Measurements from ENCODE around the gene INPP5D.

Gene INPP5D

DNA sequence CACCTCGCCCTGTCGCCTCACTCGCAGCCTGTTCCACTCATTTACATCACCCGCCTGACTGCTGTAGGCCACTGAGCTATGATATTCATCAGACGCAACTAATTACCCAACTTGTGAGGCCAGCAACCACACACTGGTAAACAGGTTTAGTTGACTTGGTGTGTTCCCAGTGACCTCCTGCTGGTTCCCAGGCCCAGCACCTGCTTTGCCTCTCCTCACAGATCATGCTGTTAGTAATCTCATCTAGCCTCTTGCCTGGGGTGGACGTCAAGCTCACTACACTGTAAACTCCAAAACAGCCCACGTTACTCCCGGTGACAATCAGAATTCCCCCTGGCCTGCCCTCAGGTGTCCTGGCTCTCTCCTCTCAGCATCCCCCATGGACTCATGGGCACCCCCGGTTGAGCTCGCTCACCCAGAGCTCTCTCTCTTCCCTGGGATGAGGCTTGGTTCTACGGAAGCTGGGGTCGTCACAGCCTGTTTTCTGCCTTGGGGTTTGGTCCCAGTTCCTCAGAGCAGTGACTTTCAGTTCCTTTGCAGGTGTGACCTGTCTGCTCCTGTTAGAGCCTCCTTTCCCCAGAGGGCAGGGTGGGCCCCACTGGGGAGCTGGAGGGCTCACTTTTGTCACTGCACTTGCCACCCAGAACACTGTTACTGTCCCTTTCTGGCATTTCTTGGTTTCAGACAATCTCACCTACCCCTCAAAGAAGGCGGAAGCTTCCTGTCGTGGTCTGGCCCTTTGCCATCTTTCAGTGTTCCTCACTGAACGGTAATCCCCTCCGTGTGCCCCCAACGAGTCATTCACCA is 40.3 kb downstream of the INPP5D start:
- TF ChIP-seq, protein P1, sequence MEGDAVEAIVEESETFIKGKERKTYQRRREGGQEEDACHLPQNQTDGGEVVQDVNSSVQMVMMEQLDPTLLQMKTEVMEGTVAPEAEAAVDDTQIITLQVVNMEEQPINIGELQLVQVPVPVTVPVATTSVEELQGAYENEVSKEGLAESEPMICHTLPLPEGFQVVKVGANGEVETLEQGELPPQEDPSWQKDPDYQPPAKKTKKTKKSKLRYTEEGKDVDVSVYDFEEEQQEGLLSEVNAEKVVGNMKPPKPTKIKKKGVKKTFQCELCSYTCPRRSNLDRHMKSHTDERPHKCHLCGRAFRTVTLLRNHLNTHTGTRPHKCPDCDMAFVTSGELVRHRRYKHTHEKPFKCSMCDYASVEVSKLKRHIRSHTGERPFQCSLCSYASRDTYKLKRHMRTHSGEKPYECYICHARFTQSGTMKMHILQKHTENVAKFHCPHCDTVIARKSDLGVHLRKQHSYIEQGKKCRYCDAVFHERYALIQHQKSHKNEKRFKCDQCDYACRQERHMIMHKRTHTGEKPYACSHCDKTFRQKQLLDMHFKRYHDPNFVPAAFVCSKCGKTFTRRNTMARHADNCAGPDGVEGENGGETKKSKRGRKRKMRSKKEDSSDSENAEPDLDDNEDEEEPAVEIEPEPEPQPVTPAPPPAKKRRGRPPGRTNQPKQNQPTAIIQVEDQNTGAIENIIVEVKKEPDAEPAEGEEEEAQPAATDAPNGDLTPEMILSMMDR (IDR thresholded peaks at IDR 0.05; ENCODE audit: insufficient read depth, low read length), result no peak
- TF ChIP-seq, protein P2, sequence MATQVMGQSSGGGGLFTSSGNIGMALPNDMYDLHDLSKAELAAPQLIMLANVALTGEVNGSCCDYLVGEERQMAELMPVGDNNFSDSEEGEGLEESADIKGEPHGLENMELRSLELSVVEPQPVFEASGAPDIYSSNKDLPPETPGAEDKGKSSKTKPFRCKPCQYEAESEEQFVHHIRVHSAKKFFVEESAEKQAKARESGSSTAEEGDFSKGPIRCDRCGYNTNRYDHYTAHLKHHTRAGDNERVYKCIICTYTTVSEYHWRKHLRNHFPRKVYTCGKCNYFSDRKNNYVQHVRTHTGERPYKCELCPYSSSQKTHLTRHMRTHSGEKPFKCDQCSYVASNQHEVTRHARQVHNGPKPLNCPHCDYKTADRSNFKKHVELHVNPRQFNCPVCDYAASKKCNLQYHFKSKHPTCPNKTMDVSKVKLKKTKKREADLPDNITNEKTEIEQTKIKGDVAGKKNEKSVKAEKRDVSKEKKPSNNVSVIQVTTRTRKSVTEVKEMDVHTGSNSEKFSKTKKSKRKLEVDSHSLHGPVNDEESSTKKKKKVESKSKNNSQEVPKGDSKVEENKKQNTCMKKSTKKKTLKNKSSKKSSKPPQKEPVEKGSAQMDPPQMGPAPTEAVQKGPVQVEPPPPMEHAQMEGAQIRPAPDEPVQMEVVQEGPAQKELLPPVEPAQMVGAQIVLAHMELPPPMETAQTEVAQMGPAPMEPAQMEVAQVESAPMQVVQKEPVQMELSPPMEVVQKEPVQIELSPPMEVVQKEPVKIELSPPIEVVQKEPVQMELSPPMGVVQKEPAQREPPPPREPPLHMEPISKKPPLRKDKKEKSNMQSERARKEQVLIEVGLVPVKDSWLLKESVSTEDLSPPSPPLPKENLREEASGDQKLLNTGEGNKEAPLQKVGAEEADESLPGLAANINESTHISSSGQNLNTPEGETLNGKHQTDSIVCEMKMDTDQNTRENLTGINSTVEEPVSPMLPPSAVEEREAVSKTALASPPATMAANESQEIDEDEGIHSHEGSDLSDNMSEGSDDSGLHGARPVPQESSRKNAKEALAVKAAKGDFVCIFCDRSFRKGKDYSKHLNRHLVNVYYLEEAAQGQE (IDR thresholded peaks at IDR 0.05; ENCODE audit: insufficient replicate concordance, low read depth), result no peak
- TF ChIP-seq GABPA (IDR thresholded peaks at IDR 0.05; ENCODE audit: low read depth), result no peak
- Histone ChIP-seq H3K27me3 (ENCODE audit: insufficient read depth, poor library complexity, severe bottlenecking) (no peaks in the 10 kb centered on the region), H3K4me3 (replicated peaks; ENCODE audit: insufficient read depth, low read length) (no peak overlapping the region), H3K27ac (replicated peaks) (no peak overlapping the region)
- no peak for DNase-seq (ENCODE audit: low read depth in 1 of 2, low spot score in 1 of 2)

DNA sequence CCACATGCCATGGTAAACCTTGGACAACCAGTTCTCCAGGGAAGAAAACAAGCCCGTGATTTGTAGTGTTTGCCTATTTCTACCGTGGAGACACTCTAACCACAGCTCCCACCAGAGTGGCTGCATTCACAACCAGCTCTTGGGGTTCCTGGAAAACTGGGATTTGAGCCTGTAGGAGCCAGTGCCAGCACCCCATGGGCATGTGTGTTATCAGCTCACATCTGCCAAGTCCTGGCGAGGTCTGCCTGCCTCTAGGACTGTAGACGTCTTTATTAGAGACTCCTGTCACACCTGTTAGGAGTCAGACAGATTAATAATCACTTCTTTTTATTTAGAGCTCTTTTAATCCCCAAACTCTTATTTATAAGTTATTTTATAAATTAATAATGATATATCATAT is 41.0 kb downstream of the INPP5D start:
- Histone ChIP-seq H3K27ac (replicated peaks) (no peak overlapping the region), H3K4me3 (replicated peaks; ENCODE audit: insufficient read depth, low read length) (no peak overlapping the region), H3K27me3 (ENCODE audit: insufficient read depth, poor library complexity, severe bottlenecking) (no peaks in the 10 kb centered on the region)
- no peak for DNase-seq (ENCODE audit: low read depth in 1 of 2, low spot score in 1 of 2)
- no peak for TF ChIP-seq SPI1 (IDR thresholded peaks at IDR 0.05; ENCODE audit: borderline replicate concordance, low read depth)
- no peak for TF ChIP-seq POLR2AphosphoS5 (IDR thresholded peaks at IDR 0.05; ENCODE audit: low read depth)
- TF ChIP-seq GABPA (IDR thresholded peaks at IDR 0.05; ENCODE audit: low read depth), result no peak
- TF ChIP-seq, protein P2 (IDR thresholded peaks at IDR 0.05; ENCODE audit: insufficient replicate concordance, low read depth), result no peak
- TF ChIP-seq, protein P1 (IDR thresholded peaks at IDR 0.05; ENCODE audit: insufficient read depth, low read length), result no peak

- DNase-seq (ENCODE audit: low read depth in 1 of 2, low spot score in 1 of 2), result no peak
- H3K4me3 ChIP-seq (replicated peaks; ENCODE audit: insufficient read depth, low read length), result no peak overlapping the region
- TF ChIP-seq SPI1 (IDR thresholded peaks at IDR 0.05; ENCODE audit: borderline replicate concordance, low read depth), result no peak
- TF ChIP-seq GABPA (IDR thresholded peaks at IDR 0.05; ENCODE audit: low read depth), result no peak
- TF ChIP-seq, protein P1 (IDR thresholded peaks at IDR 0.05; ENCODE audit: insufficient read depth, low read length), result no peak
- no peak for TF ChIP-seq POLR2AphosphoS5 (IDR thresholded peaks at IDR 0.05; ENCODE audit: low read depth)
- TF ChIP-seq, protein P2 (IDR thresholded peaks at IDR 0.05; ENCODE audit: insufficient replicate concordance, low read depth), result no peak
- no peak overlapping the region for H3K27ac ChIP-seq (replicated peaks)
- no peaks in the 10 kb centered on the region for H3K27me3 ChIP-seq (ENCODE audit: insufficient read depth, poor library complexity, severe bottlenecking)
Measured at GRCh38 chr2:233101816-233102215, 41.7 kb downstream of the INPP5D start.

All from HL-60 (cell line).